ENCODE measurements around the gene HCFC1R1. TPM values are rescaled to one million over a fixed set of nuclear protein-coding genes. Genes with fewer than 3 reads are reported as not detected.
A peak's percentile ranks its signal among the peaks of the same experiment; 100 is the strongest.

Gene HCFC1R1
- total RNA-seq, 1 donor from 2014 or later = 10.2 TPM

GRCh38 chr16:3030222-3031212, 6.8 kb upstream of the HCFC1R1 start:
- Histone ChIP-seq H3K4me3 (ENCODE audit: low read depth, low read length) (no peak overlapping the region), H3K36me3 (ENCODE audit: control insufficient read depth, insufficient read depth, low read length) (peaks cover 4% of the 10 kb centered on the region), H3K27me3 (ENCODE audit: control insufficient read depth, insufficient read depth, low read length) (peaks cover 67% of the 10 kb centered on the region)
- no peak for TF ChIP-seq CTCF (IDR thresholded peaks at IDR 0.05; ENCODE audit: insufficient read depth, low read length, poor library complexity, severe bottlenecking)
- DNase-seq (ENCODE audit: low read depth) = no peak

GRCh38 chr16:3029491-3030221, 5.9 kb upstream of the HCFC1R1 start:
- H3K4me3 ChIP-seq (ENCODE audit: low read depth, low read length) = no peak overlapping the region

GRCh38 chr16:3028716-3029319, 5.1 kb upstream of the HCFC1R1 start:
- H3K4me3 ChIP-seq (ENCODE audit: low read depth, low read length) = no peak overlapping the region
- no peak for TF ChIP-seq CTCF (IDR thresholded peaks at IDR 0.05; ENCODE audit: insufficient read depth, low read length, poor library complexity, severe bottlenecking)
- DNase-seq (ENCODE audit: low read depth) = no peak

More at GRCh38 chr16:3029491-3030221, 5.9 kb upstream of the HCFC1R1 start:
- peaks cover 60% of the 10 kb centered on the region for H3K27me3 ChIP-seq (ENCODE audit: control insufficient read depth, insufficient read depth, low read length)
- H3K36me3 ChIP-seq (ENCODE audit: control insufficient read depth, insufficient read depth, low read length) = peaks cover 4% of the 10 kb centered on the region
- DNase-seq (ENCODE audit: low read depth) = no peak
- TF ChIP-seq CTCF (IDR thresholded peaks at IDR 0.05; ENCODE audit: insufficient read depth, low read length, poor library complexity, severe bottlenecking) = no peak

GRCh38 chr16:3027983-3028715, 4.4 kb upstream of the HCFC1R1 start:
- Histone ChIP-seq H3K4me3 (ENCODE audit: low read depth, low read length) (no peak overlapping the region), H3K27me3 (ENCODE audit: control insufficient read depth, insufficient read depth, low read length) (peaks cover 45% of the 10 kb centered on the region), H3K36me3 (ENCODE audit: control insufficient read depth, insufficient read depth, low read length) (peaks cover 4% of the 10 kb centered on the region)
- TF ChIP-seq CTCF (IDR thresholded peaks at IDR 0.05; ENCODE audit: insufficient read depth, low read length, poor library complexity, severe bottlenecking) = peak; percentile 82
- DNase-seq (ENCODE audit: low read depth) = no peak

More at GRCh38 chr16:3028716-3029319, 5.1 kb upstream of the HCFC1R1 start:
- Histone ChIP-seq H3K27me3 (ENCODE audit: control insufficient read depth, insufficient read depth, low read length) (peaks cover 52% of the 10 kb centered on the region), H3K36me3 (ENCODE audit: control insufficient read depth, insufficient read depth, low read length) (peaks cover 4% of the 10 kb centered on the region)

- DNase-seq (ENCODE audit: low read depth) = no peak
- no peak for TF ChIP-seq CTCF (IDR thresholded peaks at IDR 0.05; ENCODE audit: insufficient read depth, low read length, poor library complexity, severe bottlenecking)
- Histone ChIP-seq H3K4me3 (ENCODE audit: low read depth, low read length) (no peak overlapping the region), H3K36me3 (ENCODE audit: control insufficient read depth, insufficient read depth, low read length) (peaks cover 4% of the 10 kb centered on the region), H3K27me3 (ENCODE audit: control insufficient read depth, insufficient read depth, low read length) (peaks cover 38% of the 10 kb centered on the region)
These were observed 3.7 kb upstream of the HCFC1R1 start for GRCh38 chr16:3027489-3027795.
